WTC11 (cell line): ENCODE data around the gene REC8. TPM values are rescaled to one million over a fixed set of nuclear protein-coding genes. Genes with fewer than 3 reads are reported as not detected.
A peak's percentile ranks its signal among the peaks of the same experiment; 100 is the strongest.

ENCODE experiments used
- AR ChIP-seq: fragments of 250-450 bp; sonication (Bioruptor Pico); IDR thresholded peaks from 2 replicates; pipeline ENCODE4 v1.9.0; 2021; ENCODE audit warnings: mild to moderate bottlenecking
- E2F1 ChIP-seq: sonication (generic); formaldehyde crosslinking; IDR thresholded peaks from 2 replicates; pipeline ENCODE4 v1.8.0; 2022; ENCODE audit warnings: mild to moderate bottlenecking, missing genetic modification reagents
- EMX1 ChIP-seq: fragments of 250-450 bp; sonication (Bioruptor Pico); IDR thresholded peaks from 2 replicates; pipeline ENCODE4 v1.8.0; 2021; ENCODE audit warnings: mild to moderate bottlenecking
- FOXK1 ChIP-seq: sonication (generic); formaldehyde crosslinking; IDR thresholded peaks from 2 replicates; pipeline ENCODE4 v1.8.0; 2022; ENCODE audit warnings: mild to moderate bottlenecking, moderate library complexity, missing genetic modification reagents
- GABPB1 ChIP-seq: sonication (generic); formaldehyde crosslinking; IDR thresholded peaks from 2 replicates; pipeline ENCODE4 v1.8.1; 2023; ENCODE audit warnings: mild to moderate bottlenecking, missing genetic modification reagents
- GRHL2 ChIP-seq: fragments of 250-450 bp; sonication (Bioruptor Pico); IDR thresholded peaks from 2 replicates; pipeline ENCODE4 v1.8.0; 2022; ENCODE audit warnings: mild to moderate bottlenecking, moderate library complexity; ENCODE audit not compliant: insufficient replicate concordance, severe bottlenecking
- KAT7 ChIP-seq: sonication (generic); formaldehyde crosslinking; IDR thresholded peaks from 2 replicates; pipeline ENCODE4 v1.8.1; 2023; ENCODE audit warnings: missing genetic modification reagents, mild to moderate bottlenecking, borderline replicate concordance
- MLX ChIP-seq: sonication (generic); formaldehyde crosslinking; IDR thresholded peaks from 2 replicates; pipeline ENCODE4 v1.8.1; 2023; ENCODE audit warnings: mild to moderate bottlenecking, missing genetic modification reagents, moderate library complexity
- MXD4 ChIP-seq: fragments of 250-450 bp; sonication (Bioruptor Pico); IDR thresholded peaks from 2 replicates; pipeline ENCODE4 v1.8.0; 2021; ENCODE audit warnings: mild to moderate bottlenecking, moderate library complexity, borderline replicate concordance
- NFE2L1 ChIP-seq: sonication (generic); formaldehyde crosslinking; IDR thresholded peaks from 2 replicates; pipeline ENCODE4 v1.8.1; 2023; ENCODE audit warnings: missing genetic modification reagents
- OVOL2 ChIP-seq: fragments of 250-450 bp; sonication (Bioruptor Pico); IDR thresholded peaks from 2 replicates; pipeline ENCODE4 v1.9.0; 2021; ENCODE audit warnings: mild to moderate bottlenecking, borderline replicate concordance
- PREB ChIP-seq: sonication (generic); formaldehyde crosslinking; IDR thresholded peaks from 2 replicates; pipeline ENCODE4 v1.8.1; 2022; ENCODE audit warnings: mild to moderate bottlenecking, missing genetic modification reagents, moderate library complexity, borderline replicate concordance
- PRRX2 ChIP-seq: fragments of 250-450 bp; sonication (Bioruptor Pico); IDR thresholded peaks from 2 replicates; pipeline ENCODE4 v1.8.0; 2021; ENCODE audit warnings: mild to moderate bottlenecking
- RELA ChIP-seq: sonication (generic); formaldehyde crosslinking; IDR thresholded peaks from 2 replicates; pipeline ENCODE4 v1.8.1; 2022; ENCODE audit warnings: missing genetic modification reagents, mild to moderate bottlenecking, borderline replicate concordance
- RORB ChIP-seq: fragments of 250-450 bp; sonication (Bioruptor Pico); IDR thresholded peaks from 2 replicates; pipeline ENCODE4 v1.9.0; 2021; ENCODE audit warnings: mild to moderate bottlenecking
- SMAD4 ChIP-seq: sonication (generic); formaldehyde crosslinking; IDR thresholded peaks from 2 replicates; pipeline ENCODE4 v1.8.0; 2022; ENCODE audit warnings: mild to moderate bottlenecking, missing genetic modification reagents
- SOX15 ChIP-seq: fragments of 250-450 bp; sonication (Bioruptor Pico); IDR thresholded peaks from 2 replicates; pipeline ENCODE4 v1.9.0; 2021; ENCODE audit warnings: mild to moderate bottlenecking
- STAT6 ChIP-seq: sonication (generic); formaldehyde crosslinking; conservative IDR thresholded peaks from 2 replicates; pipeline ENCODE4 v1.8.1; 2023; ENCODE audit warnings: mild to moderate bottlenecking, low read depth, missing genetic modification reagents, moderate library complexity
- TCF7 ChIP-seq: sonication (generic); formaldehyde crosslinking; IDR thresholded peaks from 2 replicates; pipeline ENCODE4 v1.8.0; 2022; ENCODE audit warnings: mild to moderate bottlenecking, low read depth, missing genetic modification reagents, moderate library complexity
- USF2 ChIP-seq: sonication (generic); formaldehyde crosslinking; IDR thresholded peaks from 2 replicates; pipeline ENCODE4 v1.8.1; 2023; ENCODE audit warnings: mild to moderate bottlenecking, missing genetic modification reagents, moderate library complexity
- ZMAT4 ChIP-seq: fragments of 250-450 bp; sonication (Bioruptor Pico); IDR thresholded peaks from 2 replicates; pipeline ENCODE4 v1.9.0; 2021; ENCODE audit warnings: mild to moderate bottlenecking
- ZNF121 ChIP-seq: sonication (generic); formaldehyde crosslinking; IDR thresholded peaks from 2 replicates; pipeline ENCODE4 v1.8.0; 2023; ENCODE audit warnings: missing genetic modification reagents
- ZNF232 ChIP-seq: sonication (generic); formaldehyde crosslinking; IDR thresholded peaks from 2 replicates; pipeline ENCODE4 v1.8.0; 2022; ENCODE audit warnings: mild to moderate bottlenecking, missing genetic modification reagents
- ZNF263 ChIP-seq: sonication (generic); formaldehyde crosslinking; IDR thresholded peaks from 2 replicates; pipeline ENCODE4 v1.8.1; 2022; ENCODE audit warnings: low read depth, mild to moderate bottlenecking, moderate library complexity, missing genetic modification reagents
- ZNF281 ChIP-seq: sonication (generic); formaldehyde crosslinking; IDR thresholded peaks from 2 replicates; pipeline ENCODE4 v1.8.0; 2023; ENCODE audit warnings: mild to moderate bottlenecking, missing genetic modification reagents
- ZNF671 ChIP-seq: fragments of 250-450 bp; sonication (Bioruptor Pico); IDR thresholded peaks from 2 replicates; pipeline ENCODE4 v1.8.0; 2021; ENCODE audit warnings: mild to moderate bottlenecking
- total RNA-seq: library from RNA; stranded (reverse); gene quantifications from 3 replicates; pipeline ENCODE4 v1.2.3, GENCODE V29; 2021

REC8 gene
- total RNA-seq, 1 experiment from 2014 or later, result 32.2 TPM

- TF ChIP-seq OVOL2 (CRISPR knock-in tag), result no peak
- peak; percentile 89 for TF ChIP-seq USF2
- TF ChIP-seq FOXK1, result peak; percentile 11; the same call in 1 of the 2 replicates
- TF ChIP-seq ZNF281, result no peak; the same call in 1 of the 2 replicates
- TF ChIP-seq RELA, result no peak
- no peak; the same call in 1 of the 2 replicates for TF ChIP-seq ZNF121 (CRISPR knock-in tag)
- TF ChIP-seq EMX1 (CRISPR knock-in tag), result peak; percentile 81; the same call in 1 of the 2 replicates
- TF ChIP-seq ZNF232 (CRISPR knock-in tag), result no peak; the same call in 1 of the 2 replicates
- no peak for TF ChIP-seq RORB (CRISPR knock-in tag)
- no peak for TF ChIP-seq PRRX2 (CRISPR knock-in tag)
- TF ChIP-seq STAT6, result no peak
- 0 out of 2 replicates have a peak, but pooled peaks have one; percentile 37 for TF ChIP-seq TCF7 (CRISPR knock-in tag)
- TF ChIP-seq AR (CRISPR knock-in tag), result no peak
- no peak for TF ChIP-seq SMAD4 (CRISPR knock-in tag)
- TF ChIP-seq PREB (CRISPR knock-in tag), result peak; percentile 52; the same call in 1 of the 2 replicates
- no peak for TF ChIP-seq GRHL2 (CRISPR knock-in tag)
- TF ChIP-seq MXD4, result no peak
- no peak for TF ChIP-seq ZNF671 (CRISPR knock-in tag)
- no peak for TF ChIP-seq SOX15
- TF ChIP-seq KAT7, result no peak
- TF ChIP-seq GABPB1 (CRISPR knock-in tag), result peak; percentile 74
- TF ChIP-seq NFE2L1 (CRISPR knock-in tag), result peak; percentile 71
- TF ChIP-seq ZNF263 (CRISPR knock-in tag), result no peak
- TF ChIP-seq MLX (CRISPR knock-in tag), result no peak
- no peak for TF ChIP-seq E2F1 (CRISPR knock-in tag)
- no peak for TF ChIP-seq ZMAT4
Observed at GRCh38 chr14:24141097-24141880, 30.6 kb upstream of the REC8 start, which contains the start of gene EMC9 (continued).
